PFSK-1 (cell line): ENCODE results near the gene HELT.

Experiments used
- POLR2AphosphoS5 ChIP-seq: IDR thresholded peaks from 2 replicates; pipeline ENCODE4 v1.6.1; 2012; ENCODE audit warnings: low read depth, mild to moderate bottlenecking, control low read depth, low read length, moderate library complexity
- SIN3A ChIP-seq: IDR thresholded peaks from 2 replicates; pipeline ENCODE4 v1.6.1; 2012; ENCODE audit warnings: mild to moderate bottlenecking, low read length, moderate library complexity, borderline replicate concordance; ENCODE audit not compliant: insufficient read depth
- TF ChIP-seq, protein P1 (sequence below), 2 experiments: IDR thresholded peaks; 2 replicates each; pipeline versions ENCODE4 v1.6.1 to v1.8.0; 2011 to 2012; ENCODE audit warnings: low read depth in 2 of 2, low read length in 2 of 2, control low read depth in 1 of 2, inconsistent platforms in 1 of 2, mild to moderate bottlenecking in 1 of 2, moderate library complexity in 1 of 2; ENCODE audit not compliant: insufficient read depth in 1 of 2

DNA sequence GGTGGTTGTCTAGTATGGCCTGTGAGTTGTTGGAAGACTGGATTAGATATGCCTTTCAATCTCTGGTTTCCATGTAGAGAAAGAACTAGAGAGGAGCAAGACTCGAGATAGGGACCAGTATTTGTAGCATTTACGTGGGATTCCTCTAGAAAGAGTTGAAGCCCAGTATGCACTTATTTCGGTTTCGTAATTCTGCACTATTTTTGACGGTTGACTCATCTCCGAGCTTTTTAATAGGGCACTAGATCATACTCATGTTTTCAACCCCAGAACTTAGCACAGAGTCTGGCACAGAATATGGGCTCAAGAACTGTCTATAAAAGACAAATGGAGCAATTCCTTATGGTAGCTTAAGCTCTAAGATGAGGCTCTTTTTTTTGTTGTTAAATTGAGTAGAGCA lies 15.7 kb downstream of the HELT start:
- TF ChIP-seq POLR2AphosphoS5 (no peak), SIN3A (no peak)
- TF ChIP-seq, protein P1, sequence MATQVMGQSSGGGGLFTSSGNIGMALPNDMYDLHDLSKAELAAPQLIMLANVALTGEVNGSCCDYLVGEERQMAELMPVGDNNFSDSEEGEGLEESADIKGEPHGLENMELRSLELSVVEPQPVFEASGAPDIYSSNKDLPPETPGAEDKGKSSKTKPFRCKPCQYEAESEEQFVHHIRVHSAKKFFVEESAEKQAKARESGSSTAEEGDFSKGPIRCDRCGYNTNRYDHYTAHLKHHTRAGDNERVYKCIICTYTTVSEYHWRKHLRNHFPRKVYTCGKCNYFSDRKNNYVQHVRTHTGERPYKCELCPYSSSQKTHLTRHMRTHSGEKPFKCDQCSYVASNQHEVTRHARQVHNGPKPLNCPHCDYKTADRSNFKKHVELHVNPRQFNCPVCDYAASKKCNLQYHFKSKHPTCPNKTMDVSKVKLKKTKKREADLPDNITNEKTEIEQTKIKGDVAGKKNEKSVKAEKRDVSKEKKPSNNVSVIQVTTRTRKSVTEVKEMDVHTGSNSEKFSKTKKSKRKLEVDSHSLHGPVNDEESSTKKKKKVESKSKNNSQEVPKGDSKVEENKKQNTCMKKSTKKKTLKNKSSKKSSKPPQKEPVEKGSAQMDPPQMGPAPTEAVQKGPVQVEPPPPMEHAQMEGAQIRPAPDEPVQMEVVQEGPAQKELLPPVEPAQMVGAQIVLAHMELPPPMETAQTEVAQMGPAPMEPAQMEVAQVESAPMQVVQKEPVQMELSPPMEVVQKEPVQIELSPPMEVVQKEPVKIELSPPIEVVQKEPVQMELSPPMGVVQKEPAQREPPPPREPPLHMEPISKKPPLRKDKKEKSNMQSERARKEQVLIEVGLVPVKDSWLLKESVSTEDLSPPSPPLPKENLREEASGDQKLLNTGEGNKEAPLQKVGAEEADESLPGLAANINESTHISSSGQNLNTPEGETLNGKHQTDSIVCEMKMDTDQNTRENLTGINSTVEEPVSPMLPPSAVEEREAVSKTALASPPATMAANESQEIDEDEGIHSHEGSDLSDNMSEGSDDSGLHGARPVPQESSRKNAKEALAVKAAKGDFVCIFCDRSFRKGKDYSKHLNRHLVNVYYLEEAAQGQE (IDR thresholded peaks at IDR 0.05; ENCODE audit: insufficient read depth in 1 of 2, low read depth in 2 of 2, low read length in 2 of 2), result no peak
